Measurements from ENCODE around the gene TET2.

DNA sequence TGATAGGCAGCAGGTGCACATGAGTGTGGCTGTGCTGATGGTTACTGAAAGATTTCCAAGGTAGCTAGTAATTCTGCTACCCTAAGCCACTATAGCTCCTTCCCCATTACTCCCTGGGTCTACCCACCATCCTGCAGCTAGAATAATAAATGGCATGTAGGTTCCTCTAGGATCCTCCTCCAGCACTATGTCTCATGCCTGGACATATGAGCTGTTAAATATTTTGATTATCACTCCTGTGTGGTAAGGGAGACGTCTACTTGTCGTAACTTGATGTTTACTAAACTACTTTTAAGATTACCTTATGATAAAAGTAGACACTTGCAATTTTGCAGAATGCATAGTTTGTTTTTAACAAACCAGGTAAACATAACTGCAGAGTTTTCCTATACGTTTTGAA is 35.5 kb downstream of the TET2 start:
- TF ChIP-seq CTCF (conservative IDR thresholded peaks at IDR 0.05; ENCODE audit: low read depth, low read length): no peak
- TF ChIP-seq POLR2A (IDR thresholded peaks at IDR 0.05; ENCODE audit: low read depth, low read length): no peak
- TF ChIP-seq MAZ (IDR thresholded peaks at IDR 0.05; ENCODE audit: borderline replicate concordance, low read depth, low read length): no peak
- TF ChIP-seq BHLHE40 (IDR thresholded peaks at IDR 0.05; ENCODE audit: low read depth, low read length): no peak
